Embryonic facial prominence (tissue), 1 donor: ENCODE data around the gene PLCH1.

Source experiments
- DNase-seq: peaks from one replicate; pipeline ENCODE4 v3.0.0-alpha.2; 2016; ENCODE audit errors: extremely low spot score

The PLCH1 gene

GRCh38 chr3:155746703-155747102, 1.8 kb upstream of the PLCH1 start:
- no peak for DNase-seq

DNA sequence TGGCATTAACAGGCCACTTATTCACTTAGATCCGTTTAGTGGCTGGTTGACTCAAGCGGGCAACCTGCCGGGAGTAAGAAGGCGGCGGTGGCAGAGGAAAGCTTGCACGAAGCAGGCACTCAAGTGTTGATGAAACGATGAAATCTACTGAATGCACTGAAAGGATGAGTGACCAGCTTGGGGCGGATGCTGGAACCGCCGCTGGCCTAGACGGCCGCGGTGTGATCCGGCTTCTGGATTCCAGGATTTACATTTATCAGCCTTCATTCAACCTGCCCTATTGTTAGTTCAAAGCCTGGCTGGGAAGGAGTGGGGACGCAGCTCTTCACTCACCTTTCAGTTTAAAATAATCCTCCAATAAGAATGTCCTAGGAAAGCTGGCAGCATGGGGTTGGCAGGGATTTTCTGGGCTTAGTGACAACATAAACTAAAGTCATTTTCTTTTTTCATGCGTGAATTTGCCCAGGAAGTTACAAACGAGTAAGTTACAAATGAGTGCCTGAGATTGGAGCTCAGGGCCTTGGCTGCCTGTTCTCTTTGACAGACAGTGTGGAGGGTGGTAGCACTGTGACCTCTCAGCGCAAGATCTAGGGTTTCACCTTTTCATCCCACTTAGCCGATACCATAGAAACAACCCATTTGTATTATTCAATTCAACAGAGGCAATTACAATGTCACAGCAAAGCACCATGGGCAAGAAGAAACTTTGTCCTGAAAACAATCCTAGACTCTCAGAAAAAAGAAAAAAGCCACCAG, 1.1 kb upstream of the PLCH1 start:
- no peak for DNase-seq

- no peak for DNase-seq
Measured at GRCh38 chr3:155744010-155744625, 753 bp downstream of the PLCH1 start.

DNA sequence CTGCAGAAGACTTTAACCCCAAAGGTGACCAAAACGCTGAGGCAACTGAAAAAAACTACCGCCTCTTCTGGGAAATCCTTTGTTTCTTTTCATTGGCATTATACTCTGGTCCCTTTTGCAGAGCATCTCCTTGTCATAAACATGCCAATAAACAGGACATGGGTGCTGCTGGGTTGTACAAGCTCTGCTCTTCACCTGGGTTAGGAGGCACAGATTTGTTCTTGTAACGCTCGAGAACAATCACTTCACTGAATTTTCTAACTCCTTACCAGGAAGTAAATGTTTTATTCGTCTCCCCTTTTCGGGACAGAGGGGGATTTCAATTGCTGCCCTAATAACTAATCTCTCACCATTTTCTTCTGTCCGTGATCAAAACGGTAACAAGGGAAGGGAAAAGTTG, 1.3 kb downstream of the PLCH1 start:
- DNase-seq = no peak

DNA sequence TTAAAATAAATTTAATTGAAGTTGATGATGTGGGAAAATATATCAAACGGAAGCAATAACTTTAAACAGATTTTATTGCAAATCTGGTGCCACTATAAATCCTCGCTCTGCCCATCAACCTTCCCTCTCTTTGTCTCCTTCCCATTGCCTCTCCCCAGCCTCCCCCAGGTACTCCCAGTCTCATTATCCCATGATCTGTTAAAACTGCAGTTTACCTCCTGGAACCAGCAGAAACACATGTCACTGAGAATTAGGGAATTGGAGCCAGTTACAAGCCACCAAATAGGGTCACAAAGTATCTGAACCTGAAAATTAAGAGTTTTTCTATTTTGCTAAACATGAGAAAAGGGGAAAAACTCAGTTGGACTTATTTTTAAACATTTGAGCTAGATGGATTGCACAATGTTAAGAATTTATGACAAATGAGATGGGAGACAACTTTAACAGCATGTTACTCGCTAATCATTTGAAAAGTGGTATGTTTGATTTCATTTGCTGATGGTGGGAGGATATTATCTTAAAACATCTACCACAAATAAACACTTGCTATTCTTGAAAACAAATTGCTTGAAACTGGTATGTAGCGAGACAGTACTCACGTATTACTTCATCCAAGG, 2.4 kb downstream of the PLCH1 start:
- DNase-seq = no peak

- DNase-seq = no peak
Measured at GRCh38 chr3:155741603-155742002, 3.3 kb downstream of the PLCH1 start.

GRCh38 chr3:155741101-155741500, 3.8 kb downstream of the PLCH1 start:
- no peak for DNase-seq

- no peak for DNase-seq
Measured at GRCh38 chr3:155739154-155739553, 5.7 kb downstream of the PLCH1 start.

DNA sequence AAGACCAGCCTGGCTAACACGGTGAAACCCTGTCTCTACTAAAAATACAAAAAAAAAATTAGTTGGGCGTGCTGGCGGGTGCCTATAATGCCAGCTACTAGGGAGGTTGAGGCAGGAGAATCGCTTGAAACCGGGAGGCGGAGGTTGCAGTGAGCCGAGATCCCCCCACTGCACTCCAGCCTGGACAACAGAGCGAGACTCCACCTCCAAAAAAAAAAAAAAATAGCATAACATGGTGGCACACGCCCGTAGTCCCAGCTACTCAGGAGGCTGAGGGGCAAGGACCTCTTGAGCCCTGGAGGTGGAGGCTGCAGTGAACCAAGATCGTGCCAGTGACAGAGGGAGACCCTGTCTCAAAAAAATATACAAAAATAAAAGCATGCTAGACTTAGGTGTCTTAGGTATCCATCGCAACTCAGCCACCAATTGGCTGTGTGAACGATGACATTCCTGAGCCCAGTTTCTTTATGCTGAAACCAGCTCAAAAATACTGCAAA, 6.2 kb downstream of the PLCH1 start:
- DNase-seq = no peak

DNA sequence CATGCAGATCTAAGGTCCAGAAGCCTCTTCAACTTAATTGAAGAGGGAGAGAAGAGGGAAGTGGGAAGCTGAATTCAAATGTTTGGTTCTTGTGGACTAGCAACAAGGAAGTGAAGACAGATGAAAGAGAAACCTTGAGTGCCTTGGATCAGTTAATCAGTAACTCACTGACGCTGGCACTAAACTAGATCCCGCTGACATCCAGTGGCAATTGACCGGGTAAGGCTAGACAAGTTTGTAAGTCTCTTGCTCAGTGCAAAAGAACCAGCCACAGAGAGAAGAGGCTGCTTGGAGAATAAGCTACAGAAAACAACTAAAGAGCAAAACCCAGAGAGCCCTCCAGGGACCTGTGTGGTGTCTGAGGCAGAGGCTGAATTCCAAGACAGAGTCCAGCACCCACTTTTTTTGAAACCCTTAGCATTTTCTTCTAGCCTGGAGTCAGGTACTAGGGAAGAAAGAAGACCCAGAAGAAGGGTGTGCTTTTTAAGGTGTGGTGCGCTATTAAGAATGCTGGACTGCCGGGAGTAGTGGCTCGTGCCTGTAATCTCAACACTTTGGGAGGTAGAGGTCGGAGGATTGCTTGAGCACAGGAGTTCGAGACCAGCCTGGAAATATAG, 6.9 kb downstream of the PLCH1 start:
- DNase-seq = no peak

GRCh38 chr3:155736381-155736780, 8.5 kb downstream of the PLCH1 start:
- no peak for DNase-seq

GRCh38 chr3:155730843-155731242, 14.0 kb downstream of the PLCH1 start:
- DNase-seq = no peak

GRCh38 chr3:155727836-155728235, 17.0 kb downstream of the PLCH1 start:
- no peak for DNase-seq

DNA sequence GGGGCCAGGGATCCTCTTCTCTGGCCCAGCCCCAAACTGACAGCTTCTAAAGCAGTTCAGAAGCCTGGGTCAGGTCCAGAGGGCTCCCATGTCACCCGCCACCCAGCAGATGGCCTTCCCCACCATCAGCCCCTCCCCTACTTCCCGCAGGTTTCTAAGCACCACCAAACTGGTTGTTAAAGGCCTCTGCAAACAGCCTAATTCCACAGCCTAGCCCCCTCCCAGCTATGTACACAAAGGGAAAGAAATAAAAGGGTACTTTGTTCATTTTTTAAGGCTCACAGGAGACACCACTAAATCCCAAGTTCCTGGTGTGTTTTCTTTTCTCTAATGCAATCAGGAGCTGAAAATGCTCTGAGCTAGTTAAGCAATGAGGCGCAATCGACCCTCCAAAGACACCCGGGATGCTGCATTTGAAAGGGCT, 30.6 kb downstream of the PLCH1 start:
- no peak for DNase-seq

- DNase-seq = no peak
Measured at GRCh38 chr3:155712008-155712407, 32.9 kb downstream of the PLCH1 start.

GRCh38 chr3:155704771-155705559, 39.9 kb downstream of the PLCH1 start:
- peak; percentile 34 for DNase-seq

GRCh38 chr3:155704061-155704460, 40.8 kb downstream of the PLCH1 start:
- no peak for DNase-seq

- no peak for DNase-seq
Measured at GRCh38 chr3:155702745-155703591, 41.9 kb downstream of the PLCH1 start.

- peak; percentile 81 for DNase-seq
Measured at GRCh38 chr3:155701882-155702465, 42.9 kb downstream of the PLCH1 start.

- no peak for DNase-seq
Measured at GRCh38 chr3:155697542-155697941, 47.3 kb downstream of the PLCH1 start.
